Measurements from ENCODE around the gene PGP. TPM values are rescaled to one million over a fixed set of nuclear protein-coding genes. Genes with fewer than 3 reads are reported as not detected.

PGP gene
- total RNA-seq, 1 experiment from 2014 or later: 48.7 TPM

- ATAC-seq (no peak), DNase-seq (ENCODE audit: low read depth, low spot score) (no peak)
- intact Hi-C loops (cut with micrococcal nuclease; ENCODE audit: unreplicated experiment) (no loop called here), in situ Hi-C loops (cut with HindIII; ENCODE audit: low pct_unique_long_range_greater_than_20kb, low sequenced_read_pairs) (no loop called here)
- no TSS peak for BruUV-seq (replicated peaks)
- ChIA-PET CTCF (no interaction called here), POLR2A (interaction anchor here (0.6 kb wide), 1 partner anchor 13 kb away, joined by 7 read pairs; no protein-coding TSS in a partner anchor)
- TF ChIP-seq POLR2AphosphoS5 (IDR thresholded peaks at IDR 0.05; ENCODE audit: low read depth, low read length) (no peak), REST (IDR thresholded peaks at IDR 0.05; ENCODE audit: insufficient read depth in 1 of 2, low read depth in 2 of 2, low read length in 1 of 2) (no peak), TCF7L2 (IDR thresholded peaks at IDR 0.05; ENCODE audit: low read depth, low read length) (no peak), CTCF (IDR thresholded peaks at IDR 0.05) (no peak), SIN3A (IDR thresholded peaks at IDR 0.05; ENCODE audit: borderline replicate concordance, insufficient read depth, low read depth, low read length) (no peak)
- Histone ChIP-seq H3K27me3 (ENCODE audit: control insufficient read depth, insufficient read depth, low read length) (no peaks in the 10 kb centered on the region), H3K27ac (ENCODE audit: low read length) (no peak overlapping the region), H3K36me3 (ENCODE audit: control insufficient read depth, insufficient read depth, low read length) (peaks cover 3% of the 10 kb centered on the region; the same call in 1 of the 2 replicates), H3K9me3 (ENCODE audit: control insufficient read depth, insufficient read depth, low read depth, low read length) (no peaks in the 10 kb centered on the region), H3K4me1 (ENCODE audit: control insufficient read depth, insufficient read depth, low read length) (peaks cover 37% of the 10 kb centered on the region), H3K4me3 (ENCODE audit: low read depth in 2 of 2, low read length in 2 of 2) (no peak overlapping the region)
Observed at GRCh38 chr16:2209258-2210008, 5.2 kb downstream of the PGP start.

GRCh38 chr16:2208772-2209171 is 5.9 kb downstream of the PGP start:
- POLR2A ChIA-PET: no interaction called here
- H3K36me3 ChIP-seq (ENCODE audit: control insufficient read depth, insufficient read depth, low read length): peaks cover 3% of the 10 kb centered on the region; the same call in 1 of the 2 replicates

More at GRCh38 chr16:2208772-2209171, 5.9 kb downstream of the PGP start:
- in situ Hi-C loops (cut with HindIII; ENCODE audit: low pct_unique_long_range_greater_than_20kb, low sequenced_read_pairs) (no loop called here), intact Hi-C loops (cut with micrococcal nuclease; ENCODE audit: unreplicated experiment) (no loop called here)
- no peaks in the 10 kb centered on the region for H3K27me3 ChIP-seq (ENCODE audit: control insufficient read depth, insufficient read depth, low read length)
- BruUV-seq (replicated peaks): no TSS peak
- ATAC-seq (no peak), DNase-seq (ENCODE audit: low read depth, low spot score) (no peak)
- H3K4me1 ChIP-seq (ENCODE audit: control insufficient read depth, insufficient read depth, low read length): peaks cover 37% of the 10 kb centered on the region
- H3K9me3 ChIP-seq (ENCODE audit: control insufficient read depth, insufficient read depth, low read depth, low read length): no peaks in the 10 kb centered on the region
- H3K4me3 ChIP-seq (ENCODE audit: low read depth in 2 of 2, low read length in 2 of 2): no peak overlapping the region
- CTCF ChIA-PET: no interaction called here
- no peak overlapping the region for H3K27ac ChIP-seq (ENCODE audit: low read length)
- TF ChIP-seq POLR2AphosphoS5 (IDR thresholded peaks at IDR 0.05; ENCODE audit: low read depth, low read length) (no peak), REST (IDR thresholded peaks at IDR 0.05; ENCODE audit: insufficient read depth in 1 of 2, low read depth in 2 of 2, low read length in 1 of 2) (no peak), CTCF (IDR thresholded peaks at IDR 0.05) (no peak), SIN3A (IDR thresholded peaks at IDR 0.05; ENCODE audit: borderline replicate concordance, insufficient read depth, low read depth, low read length) (no peak), TCF7L2 (IDR thresholded peaks at IDR 0.05; ENCODE audit: low read depth, low read length) (no peak)
